Aorta (tissue), 5 donors: ENCODE measurements around the gene CLCN7. TPM values are rescaled to one million over a fixed set of nuclear protein-coding genes. Genes with fewer than 3 reads are reported as not detected.
A peak's percentile ranks its signal among the peaks of the same experiment; 100 is the strongest.

Experiments used
- ATAC-seq: fragments of 200-7000 bp; cut with Tn5 transposase; one replicate; pipeline ENCODE4 v1.9.1; 2022; ENCODE audit warnings: moderate library complexity; ENCODE audit not compliant: low FRiP score
- DNase-seq, 2 donors: peaks; one replicate each; pipeline ENCODE4 v3.0.0-alpha.2; 2020
- H3K27ac ChIP-seq, 2 donors: one replicate each; pipeline ENCODE4 v1.5.1; 2013; ENCODE audit warnings: low read length in 2 of 2, mild to moderate bottlenecking in 2 of 2, moderate library complexity in 2 of 2, control low read depth in 1 of 2, inconsistent platforms in 1 of 2, low read depth in 1 of 2
- H3K27me3 ChIP-seq, 2 donors: one replicate each; pipeline ENCODE4 v1.6.1; 2013; ENCODE audit warnings: control low read depth in 1 of 2, low read length in 1 of 2, mild to moderate bottlenecking in 1 of 2, moderate library complexity in 1 of 2; ENCODE audit not compliant: insufficient read depth in 2 of 2, control insufficient read depth in 1 of 2
- H3K36me3 ChIP-seq, 2 donors: one replicate each; pipeline ENCODE4 v1.6.1; 2013; ENCODE audit warnings: control low read depth in 1 of 2, low read length in 1 of 2, mild to moderate bottlenecking in 1 of 2; ENCODE audit not compliant: insufficient read depth in 2 of 2, control insufficient read depth in 1 of 2
- H3K4me1 ChIP-seq, 2 donors: one replicate each; pipeline ENCODE4 v1.6.1; 2013; ENCODE audit warnings: low read length in 2 of 2, control low read depth in 1 of 2, mild to moderate bottlenecking in 1 of 2, moderate library complexity in 1 of 2; ENCODE audit not compliant: insufficient read depth in 2 of 2, control insufficient read depth in 1 of 2
- H3K4me3 ChIP-seq, 2 donors: one replicate each; pipeline ENCODE4 v1.5.1; 2013; ENCODE audit warnings: low read length in 2 of 2, control low read depth in 1 of 2, mild to moderate bottlenecking in 1 of 2
- H3K9me3 ChIP-seq: one replicate; pipeline ENCODE4 v1.6.1; 2013; ENCODE audit warnings: mild to moderate bottlenecking, low read length; ENCODE audit not compliant: control insufficient read depth
- WGBS, 2 donors: extraction: QIAGEN DNeasy Blood & Tissue Kit; methylation state at CpG; one replicate each; pipeline ENCODE4 v1.1.7; 2013; 5-methylcytosine and 5-hydroxymethylcytosine counted together
- intact Hi-C, 2 donors: fragments of 100-400 bp; cut with DNase I; formaldehyde crosslinking; loops; one replicate each; pipeline versions ENCODE4 v1.14.2 to v1.15.0; 2022
- polyA plus RNA-seq, 2 donors: library from polyadenylated mRNA; stranded (reverse); fragments of 200-250 nt; gene quantifications; one replicate each; pipeline ENCODE4 v1.2.3, GENCODE V29; 2013
- total RNA-seq, 2 donors: library from RNA; stranded (reverse); fragmentation: NEBNext Ultra II Directional; extraction: Animal tissue kit (Norgen Biotek cat#: 25700); gene quantifications; one replicate each; pipeline ENCODE4 v1.2.1, GENCODE V29; 2021
- donor health status: healthy with polysubstance abuse.
- donor health status: Bipolar disorder and iron deficiency.
- donor health status: DM: no; HTN: no; CAD: no.
- donor health status: DM: no; HTN: no; CAD: no.
- donor health status: DM: yes; HTN: yes; CAD: no.

Gene CLCN7
- total and polyA plus RNA-seq, 4 donors, result 14.5 to 90.9 (median 67.0) TPM

- DNase-seq (no peak), ATAC-seq (no peak)
- H3K4me1 ChIP-seq, result no peaks in the 10 kb centered on the region
- intact Hi-C loops, result loop anchor here in 1 of 2 donors (5.0 kb wide), 1 partner anchor 35 kb away; no protein-coding TSS in a partner anchor
- H3K27me3 ChIP-seq, result no peaks in the 10 kb centered on the region
- no peaks in the 10 kb centered on the region for H3K9me3 ChIP-seq
- H3K27ac ChIP-seq, result no peak overlapping the region
- no peak overlapping the region for H3K4me3 ChIP-seq
- 86 to 94% methylated on average over 15 of the region's 15 CpGs for WGBS, 2 donors
- H3K36me3 ChIP-seq, result no peaks in the 10 kb centered on the region
These were observed 37.9 kb upstream of the CLCN7 start for GRCh38 chr16:1512774-1513173.

DNA sequence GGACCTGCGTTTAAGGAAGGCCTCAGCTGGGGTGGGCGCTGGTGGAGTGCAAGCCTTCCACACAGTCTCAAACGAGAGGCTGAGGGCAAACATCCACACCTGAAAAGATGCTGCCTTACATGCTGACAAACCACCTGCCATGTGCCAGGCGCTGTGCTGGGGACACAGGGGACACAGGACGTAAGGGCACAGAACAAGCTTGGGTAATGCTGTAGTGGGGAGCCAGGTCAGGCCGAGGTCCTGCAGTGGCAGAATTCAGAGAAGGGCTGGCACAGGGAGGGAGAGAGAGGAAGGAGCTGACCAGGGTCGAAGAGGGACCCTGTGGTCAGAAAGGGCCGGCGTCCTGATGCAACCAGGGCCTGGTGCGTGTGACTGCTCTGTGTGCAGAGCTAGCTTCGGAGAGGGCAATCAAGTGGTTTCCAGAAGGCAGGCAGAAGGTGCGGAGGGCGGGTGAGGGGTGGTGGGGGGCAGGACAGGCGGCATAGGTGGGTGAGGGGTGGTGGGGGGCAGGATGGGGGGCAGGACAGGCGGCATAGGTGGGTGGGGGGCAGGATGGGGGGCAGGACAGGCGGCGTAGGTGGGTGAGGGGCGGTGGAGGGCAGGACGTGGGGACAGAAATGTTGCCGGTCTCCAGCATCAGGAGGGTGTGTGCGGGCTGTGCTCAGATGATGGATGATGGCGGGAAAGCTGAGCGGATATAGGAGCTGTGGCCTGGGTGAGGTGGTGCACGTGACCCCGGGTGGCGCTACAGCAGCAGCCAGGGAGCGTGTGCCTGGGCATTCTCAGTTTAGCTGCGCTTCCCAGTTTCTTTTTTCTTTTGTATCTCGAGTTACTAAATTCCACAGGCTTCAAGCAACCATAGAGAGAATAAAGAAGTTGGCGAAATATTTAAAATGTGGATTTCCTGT lies 37.1 kb upstream of the CLCN7 start:
- Histone ChIP-seq H3K4me3 (no peak overlapping the region), H3K27me3 (no peaks in the 10 kb centered on the region), H3K36me3 (no peaks in the 10 kb centered on the region), H3K4me1 (no peaks in the 10 kb centered on the region), H3K27ac (no peak overlapping the region), H3K9me3 (no peaks in the 10 kb centered on the region)
- no peak for ATAC-seq
- WGBS, 2 donors, result 77 to 84% methylated on average over 30 of the region's 30 CpGs
- intact Hi-C loops, result loop anchor here in 1 of 2 donors (5.0 kb wide), 1 partner anchor 35 kb away; no protein-coding TSS in a partner anchor
- DNase-seq, result no peak

- no peak overlapping the region for H3K27ac ChIP-seq
- no peaks in the 10 kb centered on the region for H3K27me3 ChIP-seq
- WGBS, 2 donors, result 95% methylated on average over 25 to 26 of the region's 26 CpGs
- ATAC-seq, result no peak
- H3K9me3 ChIP-seq, result no peaks in the 10 kb centered on the region
- intact Hi-C loops, result loop anchor here in 1 of 2 donors (5.0 kb wide), 1 partner anchor 36 kb away; no protein-coding TSS in a partner anchor
- no peaks in the 10 kb centered on the region for H3K4me1 ChIP-seq
- H3K36me3 ChIP-seq, result no peaks in the 10 kb centered on the region
- no peak for DNase-seq
- H3K4me3 ChIP-seq, result no peak overlapping the region
These were observed 36.1 kb upstream of the CLCN7 start for GRCh38 chr16:1510941-1511351.

DNA sequence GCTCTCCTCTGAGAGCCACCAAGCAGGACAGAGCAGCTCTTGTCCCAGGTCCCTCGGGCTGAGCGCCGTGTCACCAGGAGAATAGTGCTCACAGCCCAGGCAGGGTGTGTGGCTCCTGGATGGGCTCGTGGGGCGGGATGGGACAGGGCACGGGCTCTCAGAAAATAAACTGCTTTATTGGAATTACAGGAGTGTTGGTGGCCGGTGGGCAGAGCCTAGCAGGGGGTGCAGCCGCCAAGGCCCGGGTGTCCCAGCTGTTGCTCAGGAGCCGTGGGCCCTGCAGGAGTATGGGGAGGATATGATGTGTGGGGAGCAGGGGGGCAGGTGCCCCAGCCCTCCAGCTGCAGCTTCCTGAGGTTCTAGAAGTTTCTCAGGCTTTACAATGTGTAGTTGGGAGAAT lies 35.4 kb upstream of the CLCN7 start:
- DNase-seq (no peak), ATAC-seq (no peak)
- H3K4me3 ChIP-seq, result no peak overlapping the region
- H3K27me3 ChIP-seq, result no peaks in the 10 kb centered on the region
- intact Hi-C loops, result loop anchor here in 1 of 2 donors (5.0 kb wide), 1 partner anchor 37 kb away; no protein-coding TSS in a partner anchor
- H3K36me3 ChIP-seq, result no peaks in the 10 kb centered on the region
- 43 to 50% methylated on average over 10 of the region's 10 CpGs for WGBS, 2 donors
- no peaks in the 10 kb centered on the region for H3K4me1 ChIP-seq
- H3K9me3 ChIP-seq, result no peaks in the 10 kb centered on the region
- H3K27ac ChIP-seq, result peak overlapping the region in 1 of 2 donors; percentile 55

DNA sequence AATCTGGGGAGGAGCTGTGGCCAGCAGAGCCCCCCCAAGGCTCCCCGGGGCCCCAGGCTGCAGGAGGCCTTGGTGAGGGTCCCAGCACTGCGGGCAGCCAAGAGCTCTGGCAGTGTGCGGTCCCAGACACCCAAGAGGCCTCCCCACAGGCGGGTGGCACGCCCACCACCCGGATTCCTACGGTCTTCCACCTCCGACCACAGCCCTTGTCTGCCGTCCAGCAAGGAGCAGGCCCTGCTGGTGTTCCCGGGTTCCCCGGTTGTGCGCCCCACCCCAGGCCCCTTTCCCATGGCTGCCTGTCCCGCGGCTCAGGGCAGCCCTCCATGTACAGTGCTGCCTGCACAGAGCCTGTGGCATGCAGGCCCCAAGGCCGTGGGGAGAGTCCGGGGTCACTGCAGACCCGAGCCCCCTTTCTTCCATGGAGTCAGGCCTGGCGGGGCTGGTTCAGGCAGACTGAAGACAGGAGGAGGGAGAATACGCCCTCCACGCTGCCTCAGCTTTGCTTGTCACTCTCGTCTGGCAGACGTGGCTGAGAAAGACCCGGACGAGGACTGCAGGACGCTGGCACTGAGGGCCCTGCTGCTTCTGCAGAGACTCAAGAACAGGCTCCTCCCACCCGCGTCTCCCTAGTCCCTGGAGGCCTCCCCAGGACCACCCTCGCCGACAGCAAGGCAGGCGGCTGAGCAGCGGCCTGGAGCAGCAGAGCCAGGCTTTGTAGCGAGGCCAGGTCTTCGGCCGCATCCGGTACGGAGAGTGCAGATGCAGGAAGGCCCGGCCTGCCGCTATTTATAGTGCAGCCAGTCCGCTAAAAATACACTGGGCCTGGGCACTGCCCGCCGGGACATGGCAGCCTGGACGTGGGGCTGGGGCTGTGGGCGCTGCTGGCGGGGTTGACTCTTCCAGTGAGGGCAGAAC lies 34.7 kb upstream of the CLCN7 start:
- H3K27me3 ChIP-seq, result no peaks in the 10 kb centered on the region
- peak; percentile 92 to 93 for DNase-seq
- ATAC-seq, result peak; percentile 77
- no peaks in the 10 kb centered on the region for H3K36me3 ChIP-seq
- intact Hi-C loops, result loop anchor here in 1 of 2 donors (5.0 kb wide), 1 partner anchor 38 kb away; no protein-coding TSS in a partner anchor
- WGBS, 2 donors, result 11 to 20% methylated on average over 38 to 44 of the region's 44 CpGs
- H3K27ac ChIP-seq, result peak overlapping the region; percentile 14 to 77
- no peak overlapping the region for H3K4me3 ChIP-seq
- no peaks in the 10 kb centered on the region for H3K4me1 ChIP-seq
- H3K9me3 ChIP-seq, result no peaks in the 10 kb centered on the region

GRCh38 chr16:1508494-1509187 lies 33.8 kb upstream of the CLCN7 start:
- peak overlapping the region in 1 of 2 donors; percentile 77 for H3K27ac ChIP-seq
- H3K4me3 ChIP-seq, result no peak overlapping the region
- DNase-seq, result peak in 1 of 2 donors; percentile 53
- no peaks in the 10 kb centered on the region for H3K9me3 ChIP-seq
- no peaks in the 10 kb centered on the region for H3K27me3 ChIP-seq
- no peaks in the 10 kb centered on the region for H3K36me3 ChIP-seq
- 65% methylated on average over 24 of the region's 24 CpGs for WGBS, 2 donors
- no peak for ATAC-seq
- intact Hi-C loops, result no loop called here
- no peaks in the 10 kb centered on the region for H3K4me1 ChIP-seq

GRCh38 chr16:1506494-1507213 lies 31.8 kb upstream of the CLCN7 start:
- no peak overlapping the region for H3K4me3 ChIP-seq
- H3K36me3 ChIP-seq, result no peaks in the 10 kb centered on the region
- no peak overlapping the region for H3K27ac ChIP-seq
- no peaks in the 10 kb centered on the region for H3K27me3 ChIP-seq
- ATAC-seq, result no peak
- H3K9me3 ChIP-seq, result no peaks in the 10 kb centered on the region
- intact Hi-C loops, result no loop called here
- 89 to 91% methylated on average over 37 of the region's 37 CpGs for WGBS, 2 donors
- no peaks in the 10 kb centered on the region for H3K4me1 ChIP-seq
- no peak for DNase-seq
